SU-DHL-6 (cell line): ENCODE measurements around the gene UBE2D4.
"Not testable (repeated sequence)": the region's sequence is repeated elsewhere in the genome, so short reads cannot be mapped to it uniquely, and the experiment has no call there.

Experiments used
- CTCF ChIP-seq: fragments of 200-600 bp; sonication (generic); IDR thresholded peaks from one replicate; pipeline ENCODE4 v1.5.1; 2017; ENCODE audit warnings: antibody characterized with exemption, mild to moderate bottlenecking, low read length, moderate library complexity; ENCODE audit not compliant: insufficient read depth, poor library complexity, severe bottlenecking
- EZH2phosphoT487 ChIP-seq: fragments of 200-600 bp; sonication (generic), shearing (Covaris generic); conservative IDR thresholded peaks from 2 replicates; pipeline ENCODE4 v1.6.1; 2018; ENCODE audit warnings: mild to moderate bottlenecking, antibody characterized with exemption, low read length, moderate library complexity, mixed read lengths

- TF ChIP-seq CTCF, EZH2phosphoT487: not testable (repeated sequence)
Observed at GRCh38 chr7:43898571-43898970, 27.7 kb upstream of the UBE2D4 start.
